Measurements from ENCODE around the gene DUSP3.

GRCh38 chr17:43813386-43813785 lies 34.6 kb upstream of the DUSP3 start:
- TF ChIP-seq CTCF (IDR thresholded peaks at IDR 0.05; ENCODE audit: low read depth, low read length) (no peak), EZH2phosphoT487 (IDR thresholded peaks at IDR 0.05; ENCODE audit: low read depth) (no peak)
